Endothelial cell of umbilical vein (primary cell): ENCODE results near the gene TRIP10. TPM values are rescaled to one million over a fixed set of nuclear protein-coding genes. Genes with fewer than 3 reads are reported as not detected.
A peak's percentile ranks its signal among the peaks of the same experiment; 100 is the strongest.

Source experiments
- BruUV-seq: library from RNA; stranded (reverse); fragments of 400-500 nt; replicated peaks from 2 replicates; lab custom pipeline; 2021; lab: Mats Ljungman, UMichigan
- CTCF ChIA-PET: fragments of 300-600, 350-600 bp; sonication (Branson Sonifier 250); formaldehyde crosslinking; loops from one replicate; lab custom pipeline; 2021; ENCODE audit warnings: antibody characterized with exemption, inconsistent platforms; lab: Charles Lee
- POLR2A ChIA-PET: fragments of 300-600, 350-600 bp; sonication (Branson Sonifier 250); formaldehyde crosslinking; loops from one replicate; lab custom pipeline; 2021; ENCODE audit warnings: antibody characterized with exemption, inconsistent platforms; lab: Charles Lee
- DNase-seq: peaks from one replicate; pipeline ENCODE4 v3.0.0-alpha.2; 2011; ENCODE audit warnings: low read depth, low spot score
- FAIRE-seq: peaks from 2 replicates; lab custom pipeline; 2011; peaks lifted over from hg19 to GRCh38; lab: Jason Lieb, UNC
- H2AFZ ChIP-seq: 2 replicates; pipeline ENCODE4 v1.6.0; 2012; ENCODE audit warnings: low read depth, low read length, control low read depth, inconsistent platforms
- H3K27ac ChIP-seq: 2 replicates; pipeline ENCODE4 v1.5.1; 2011; ENCODE audit warnings: low read depth, mild to moderate bottlenecking, control low read depth, low read length, moderate library complexity; ENCODE audit not compliant: insufficient read depth
- H3K27me3 ChIP-seq, 2 experiments: 2 replicates each; pipeline versions ENCODE4 v1.6.0 to v1.6.1; 2011; ENCODE audit warnings: low read length in 2 of 2, mixed read lengths in 1 of 2; ENCODE audit not compliant: control insufficient read depth in 2 of 2, insufficient read depth in 2 of 2
- H3K36me3 ChIP-seq, 2 experiments: 2 replicates in 1 of 2; 3 replicates in 1 of 2; pipeline ENCODE4 v1.5.1; 2011; ENCODE audit warnings: low read length in 2 of 2, mild to moderate bottlenecking in 1 of 2, moderate library complexity in 1 of 2; ENCODE audit not compliant: control insufficient read depth in 2 of 2, insufficient read depth in 2 of 2; ENCODE audit errors: extremely low read depth in 1 of 2
- H3K4me1 ChIP-seq: 3 replicates; pipeline ENCODE4 v1.5.1; 2011; ENCODE audit warnings: mild to moderate bottlenecking, low read length; ENCODE audit not compliant: control insufficient read depth, insufficient read depth; ENCODE audit errors: extremely low read depth
- H3K4me2 ChIP-seq: 2 replicates; pipeline ENCODE4 v1.6.1; 2011; ENCODE audit warnings: low read length, control low read depth, mixed read lengths; ENCODE audit not compliant: insufficient read depth
- H3K4me3 ChIP-seq, 3 experiments: fragments of 200-600 bp in 1 of 3; sonication (generic), shearing (Covaris generic) in 1 of 3; replicated peaks in 1 of 3; 2 replicates each; pipeline ENCODE4 v1.5.1; 2011 to 2016; ENCODE audit warnings: control low read depth in 3 of 3, low read length in 3 of 3, mild to moderate bottlenecking in 2 of 3, inconsistent platforms in 1 of 3, low read depth in 1 of 3, moderate library complexity in 1 of 3; ENCODE audit not compliant: insufficient read depth in 1 of 3
- H3K79me2 ChIP-seq: 2 replicates; pipeline ENCODE4 v1.6.0; 2012; ENCODE audit warnings: low read length, inconsistent platforms; ENCODE audit not compliant: control insufficient read depth, insufficient read depth
- H3K9ac ChIP-seq: replicated peaks from 2 replicates; pipeline ENCODE3; 2011; ENCODE audit warnings: low read length, control low read depth; ENCODE audit not compliant: insufficient read depth; ENCODE audit errors: extremely low read depth
- H3K9me1 ChIP-seq: replicated peaks from 3 replicates; pipeline ENCODE4 v1.6.0; 2011; ENCODE audit warnings: mild to moderate bottlenecking, low read length; ENCODE audit not compliant: control insufficient read depth, insufficient read depth; ENCODE audit errors: extremely low read depth
- H3K9me3 ChIP-seq: replicated peaks from 2 replicates; pipeline ENCODE4 v1.5.1; 2012; ENCODE audit warnings: low read length, inconsistent platforms; ENCODE audit not compliant: control insufficient read depth, insufficient read depth
- H4K20me1 ChIP-seq: replicated peaks from 2 replicates; pipeline ENCODE3; 2011; ENCODE audit warnings: mild to moderate bottlenecking, low read length; ENCODE audit not compliant: control insufficient read depth, insufficient read depth; ENCODE audit errors: extremely low read depth
- EZH2 ChIP-seq: IDR thresholded peaks from 2 replicates; pipeline ENCODE4 v1.6.1; 2012; ENCODE audit warnings: borderline replicate concordance, low read depth, mild to moderate bottlenecking, moderate library complexity, low read length, inconsistent platforms; ENCODE audit not compliant: severe bottlenecking
- FOS ChIP-seq: IDR thresholded peaks from 2 replicates; pipeline ENCODE4 v1.6.1; 2011; ENCODE audit warnings: mild to moderate bottlenecking, low read length, moderate library complexity, borderline replicate concordance; ENCODE audit not compliant: insufficient read depth
- GATA2 ChIP-seq: IDR thresholded peaks from 2 replicates; pipeline ENCODE4 v1.7.0; 2011; ENCODE audit warnings: low read depth, mild to moderate bottlenecking, moderate library complexity, mixed read lengths, low read length; ENCODE audit not compliant: insufficient read length, insufficient read depth
- JUN ChIP-seq: IDR thresholded peaks from 2 replicates; pipeline ENCODE4 v1.6.1; 2011; ENCODE audit warnings: borderline replicate concordance, low read depth; ENCODE audit not compliant: insufficient read length, insufficient read depth
- MYC ChIP-seq: IDR thresholded peaks from one replicate; pipeline ENCODE4 v1.6.1; 2011; ENCODE audit warnings: mild to moderate bottlenecking, low read depth, low read length
- POLR2A ChIP-seq: IDR thresholded peaks from 2 replicates; pipeline ENCODE4 v1.6.1; 2012; ENCODE audit warnings: low read depth, mild to moderate bottlenecking, control low read depth, low read length
- POLR2AphosphoS5 ChIP-seq: IDR thresholded peaks from 2 replicates; pipeline ENCODE4 v1.6.1; 2012; ENCODE audit warnings: low read depth, mild to moderate bottlenecking, control low read depth, low read length, moderate library complexity; ENCODE audit not compliant: insufficient read depth
- dilution Hi-C: fragments of 300-500 bp; cut with MboI; formaldehyde crosslinking; loops from one replicate; pipeline ENCODE4 v1.15.0; 2019; ENCODE audit warnings: low sequenced_read_pairs; ENCODE audit not compliant: extremely low pct_ligation_motif_present
- intact Hi-C: fragments of 100-400 bp; cut with micrococcal nuclease; formaldehyde crosslinking; loops from one replicate; pipeline ENCODE4 v1.10.0; 2022
- polyA plus RNA-seq, 4 experiments: library from polyadenylated mRNA; depleted of rRNA in 3 of 4; stranded (reverse) in 3 of 4; unstranded in 1 of 4; fragments of >200 nt; gene quantifications; 2 replicates each; pipeline versions ENCODE4 v1.2.1 to v1.2.3, GENCODE V29; 2011 to 2012; ENCODE audit warnings: missing spikeins in 1 of 4
- total RNA-seq: library from RNA; stranded (reverse); gene quantifications from 2 replicates; pipeline ENCODE4 v1.2.3, GENCODE V29; 2021
- TF ChIP-seq, protein P1 (sequence below), 2 donors: IDR thresholded peaks; 1 replicate in 1 of 2; 2 replicates in 1 of 2; pipeline ENCODE4 v1.5.1; 2011; ENCODE audit warnings: low read length in 2 of 2, mild to moderate bottlenecking in 2 of 2, moderate library complexity in 2 of 2, control low read depth in 1 of 2, inconsistent platforms in 1 of 2, low read depth in 1 of 2; ENCODE audit not compliant: insufficient read depth in 1 of 2; ENCODE audit errors: extremely low read depth in 1 of 2
- TF ChIP-seq, protein P2 (sequence below): IDR thresholded peaks from 2 replicates; pipeline ENCODE4 v1.6.1; 2011; ENCODE audit not compliant: insufficient read depth, insufficient read length

TRIP10 gene
- total and polyA plus RNA-seq, 2 donors (not counting 3 experiments of a cell fraction or from before 2014, with no cell fraction given), result 28.4 to 69.3 TPM

DNA sequence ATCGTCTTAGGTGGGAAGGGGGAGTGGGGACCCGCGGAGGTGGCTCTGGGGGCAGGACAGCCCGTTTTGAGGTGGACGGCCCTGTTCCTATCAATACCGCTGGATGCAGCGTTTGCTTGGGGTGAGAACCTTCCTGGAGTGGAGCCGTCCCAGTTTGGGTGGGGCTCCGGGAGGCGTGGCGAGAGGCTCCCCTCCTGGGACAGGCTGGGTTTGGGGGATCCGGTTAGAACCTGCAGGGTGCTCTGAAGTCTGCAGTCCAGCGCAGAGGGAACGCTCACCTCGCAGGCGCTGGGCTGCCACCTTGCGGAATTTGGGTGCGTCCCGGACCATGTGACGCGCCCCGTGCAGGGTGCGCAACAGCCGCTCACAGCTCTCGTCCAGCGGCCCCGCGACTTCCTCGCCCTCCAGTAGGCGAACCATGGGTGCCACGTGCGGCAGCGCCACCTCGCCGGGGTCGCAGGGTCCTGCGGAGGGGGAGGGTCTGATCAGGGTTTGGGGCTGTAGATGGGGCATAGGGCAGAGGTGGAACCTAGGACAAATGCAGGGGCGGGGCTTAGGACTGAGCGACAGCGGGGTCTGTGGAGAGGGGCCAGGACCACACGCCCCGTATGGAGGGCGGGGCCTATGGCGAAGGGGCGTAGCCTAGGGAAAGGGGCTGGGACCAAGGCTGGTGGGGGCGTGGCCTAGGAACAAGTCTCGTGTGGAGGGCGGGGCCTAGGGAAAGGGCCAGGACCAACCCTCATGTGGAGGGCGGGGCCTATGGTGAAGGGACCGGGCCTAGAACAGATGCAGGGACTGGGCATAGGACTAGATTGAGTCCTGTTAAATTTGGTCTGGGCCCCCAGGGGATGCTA is 13.9 kb downstream of the TRIP10 start:
- H3K9ac ChIP-seq, result no peak overlapping the region
- peak; percentile 87 for FAIRE-seq
- peak overlapping the region; percentile 92 for H3K4me2 ChIP-seq

More for the DNA sequence above, 13.9 kb downstream of the TRIP10 start:
- no peaks in the 10 kb centered on the region for H3K9me3 ChIP-seq
- H3K9me1 ChIP-seq, result no peaks in the 10 kb centered on the region
- H3K27me3 ChIP-seq, result no peaks in the 10 kb centered on the region
- H3K4me1 ChIP-seq, result peaks cover 8% of the 10 kb centered on the region
- ChIA-PET CTCF (interaction anchor here (1.0 to 2.7 kb wide), 4 partner anchors 15 to 110 kb away, joined by 3 to 12 read pairs (median 5); no protein-coding TSS in a partner anchor), POLR2A (no interaction called here)
- TF ChIP-seq, protein P1, sequence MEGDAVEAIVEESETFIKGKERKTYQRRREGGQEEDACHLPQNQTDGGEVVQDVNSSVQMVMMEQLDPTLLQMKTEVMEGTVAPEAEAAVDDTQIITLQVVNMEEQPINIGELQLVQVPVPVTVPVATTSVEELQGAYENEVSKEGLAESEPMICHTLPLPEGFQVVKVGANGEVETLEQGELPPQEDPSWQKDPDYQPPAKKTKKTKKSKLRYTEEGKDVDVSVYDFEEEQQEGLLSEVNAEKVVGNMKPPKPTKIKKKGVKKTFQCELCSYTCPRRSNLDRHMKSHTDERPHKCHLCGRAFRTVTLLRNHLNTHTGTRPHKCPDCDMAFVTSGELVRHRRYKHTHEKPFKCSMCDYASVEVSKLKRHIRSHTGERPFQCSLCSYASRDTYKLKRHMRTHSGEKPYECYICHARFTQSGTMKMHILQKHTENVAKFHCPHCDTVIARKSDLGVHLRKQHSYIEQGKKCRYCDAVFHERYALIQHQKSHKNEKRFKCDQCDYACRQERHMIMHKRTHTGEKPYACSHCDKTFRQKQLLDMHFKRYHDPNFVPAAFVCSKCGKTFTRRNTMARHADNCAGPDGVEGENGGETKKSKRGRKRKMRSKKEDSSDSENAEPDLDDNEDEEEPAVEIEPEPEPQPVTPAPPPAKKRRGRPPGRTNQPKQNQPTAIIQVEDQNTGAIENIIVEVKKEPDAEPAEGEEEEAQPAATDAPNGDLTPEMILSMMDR (IDR thresholded peaks at IDR 0.05; ENCODE audit: extremely low read depth in 1 of 2, insufficient read depth in 1 of 2, low read depth in 1 of 2, low read length in 2 of 2), result peak; percentile 21 to 42
- TF ChIP-seq, protein P2, sequence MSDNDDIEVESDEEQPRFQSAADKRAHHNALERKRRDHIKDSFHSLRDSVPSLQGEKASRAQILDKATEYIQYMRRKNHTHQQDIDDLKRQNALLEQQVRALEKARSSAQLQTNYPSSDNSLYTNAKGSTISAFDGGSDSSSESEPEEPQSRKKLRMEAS, result peak; percentile 82
- TF ChIP-seq POLR2AphosphoS5 (peak; percentile 24), JUN (no peak), EZH2 (no peak), MYC (no peak), POLR2A (no peak), FOS (no peak), GATA2 (no peak)
- no peaks in the 10 kb centered on the region for H4K20me1 ChIP-seq
- peak; percentile 82 for DNase-seq
- H3K4me3 ChIP-seq, result peak overlapping the region; percentile 30 to 56 (median 31)
- H3K36me3 ChIP-seq, result peaks cover 3 to 10% of the 10 kb centered on the region in 2 experiments
- no TSS peak for BruUV-seq
- intact Hi-C loops (loop anchor here (1.0 kb wide), 5 partner anchors 8 to 237 kb away; no protein-coding TSS in a partner anchor), dilution Hi-C loops (no loop called here)
- H3K27ac ChIP-seq, result no peak overlapping the region
- H2AFZ ChIP-seq, result peak overlapping the region; percentile 92
- H3K79me2 ChIP-seq, result no peaks in the 10 kb centered on the region
